ENCODE results near the gene PPP2R5C.

The PPP2R5C gene

DNA sequence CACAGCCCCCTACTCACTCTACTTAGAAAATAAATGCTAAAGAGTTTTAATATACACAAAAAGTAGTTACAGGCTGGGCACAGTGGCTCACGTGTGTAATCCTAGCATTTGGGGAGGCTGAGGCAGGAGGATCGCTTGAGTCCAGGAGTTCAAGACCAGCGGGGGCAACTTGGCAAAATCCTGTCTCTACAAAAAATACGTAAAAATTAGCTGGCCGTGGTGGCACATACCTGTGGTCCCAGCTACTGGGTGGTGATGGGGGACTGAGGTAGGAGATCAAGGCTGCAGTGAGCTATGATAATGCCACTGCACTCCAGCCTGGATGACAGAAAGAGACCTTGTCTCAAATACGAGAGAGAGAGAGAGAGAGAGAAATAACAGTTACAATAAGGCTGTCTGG lies 193.0 kb downstream of the PPP2R5C start:
- H3K4me3 ChIP-seq (ENCODE audit: low read depth, low read length) = no peak overlapping the region
- no peak overlapping the region for H3K4me2 ChIP-seq (ENCODE audit: low read length)
- H2BK120ac ChIP-seq (ENCODE audit: insufficient read depth, low read length, poor library complexity) = no peak overlapping the region
- no peaks in the 10 kb centered on the region for H3K79me2 ChIP-seq (ENCODE audit: control insufficient read depth, insufficient read depth, low read length, poor library complexity)
- no peak overlapping the region for H3K9ac ChIP-seq (ENCODE audit: low read length)
- no peaks in the 10 kb centered on the region for H3K79me1 ChIP-seq (ENCODE audit: low read length)
- DNase-seq = no peak
- no peak overlapping the region for H4K91ac ChIP-seq (ENCODE audit: low read depth, low read length)
- H2AFZ ChIP-seq (ENCODE audit: insufficient read depth, low read length, poor library complexity) = no peak overlapping the region
- no peak overlapping the region for H2BK5ac ChIP-seq (ENCODE audit: low read depth, low read length, poor library complexity)
- H2AK5ac ChIP-seq (ENCODE audit: low read length) = no peak overlapping the region
- WGBS (ENCODE audit: extremely low coverage, insufficient coverage, insufficient read length) = no CpG with 5 or more reads among the region's 6 CpGs
- no peaks in the 10 kb centered on the region for H3K9me3 ChIP-seq (ENCODE audit: insufficient read depth, low read depth, low read length)
- H3K27me3 ChIP-seq (ENCODE audit: insufficient read depth, low read length) = no peaks in the 10 kb centered on the region
- no peak overlapping the region for H4K8ac ChIP-seq (ENCODE audit: low read depth, low read length)
- H3K4ac ChIP-seq (ENCODE audit: low read depth, low read length) = no peak overlapping the region
- no peaks in the 10 kb centered on the region for H3K36me3 ChIP-seq (ENCODE audit: control insufficient read depth in 1 of 2, insufficient read depth in 2 of 2, low read length in 2 of 2)
- H3K14ac ChIP-seq (ENCODE audit: low read length) = no peak overlapping the region
- H3K23ac ChIP-seq (ENCODE audit: low read length) = no peak overlapping the region
- H3K4me1 ChIP-seq (ENCODE audit: control insufficient read depth in 1 of 2, insufficient read depth in 2 of 2, low read length in 2 of 2) = no peaks in the 10 kb centered on the region
- no peak overlapping the region for H2BK12ac ChIP-seq (ENCODE audit: low read length)
- no peak overlapping the region for H4K12ac ChIP-seq (ENCODE audit: low read depth, low read length)
- no peak overlapping the region for H3K18ac ChIP-seq (ENCODE audit: low read length)
- no peak overlapping the region for H3K27ac ChIP-seq (ENCODE audit: low read depth, low read length)

DNA sequence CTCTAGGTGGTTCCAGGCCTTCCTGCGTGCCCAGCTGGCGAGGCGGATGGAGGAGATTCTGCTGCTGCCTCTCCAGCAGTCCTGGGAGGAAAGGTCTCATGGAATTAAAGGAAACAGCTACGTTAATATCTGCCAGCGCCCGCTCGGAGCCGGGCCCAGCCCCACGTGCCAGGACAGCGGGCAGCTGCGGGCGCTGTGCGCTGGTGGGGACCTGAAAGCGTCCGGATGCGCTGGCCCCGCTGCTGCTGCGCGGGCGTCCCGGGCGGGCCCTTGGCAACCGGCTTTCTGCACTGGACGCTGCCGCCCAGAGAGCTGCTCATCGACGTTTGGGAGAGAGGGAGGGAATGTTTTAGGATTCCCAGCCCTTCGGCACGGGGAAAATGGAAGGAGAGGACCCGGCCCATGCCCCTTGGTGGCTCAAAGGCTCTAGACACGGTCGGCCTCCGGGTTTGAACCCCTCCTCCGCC lies 194.2 kb downstream of the PPP2R5C start:
- Histone ChIP-seq H4K8ac (ENCODE audit: low read depth, low read length) (no peak overlapping the region), H3K4ac (ENCODE audit: low read depth, low read length) (no peak overlapping the region), H3K23ac (ENCODE audit: low read length) (no peak overlapping the region), H2AFZ (ENCODE audit: insufficient read depth, low read length, poor library complexity) (no peak overlapping the region), H4K91ac (ENCODE audit: low read depth, low read length) (no peak overlapping the region), H2AK5ac (ENCODE audit: low read length) (no peak overlapping the region), H3K14ac (ENCODE audit: low read length) (no peak overlapping the region), H3K18ac (ENCODE audit: low read length) (no peak overlapping the region), H3K79me1 (ENCODE audit: low read length) (no peaks in the 10 kb centered on the region), H3K79me2 (ENCODE audit: control insufficient read depth, insufficient read depth, low read length, poor library complexity) (no peaks in the 10 kb centered on the region), H3K4me2 (ENCODE audit: low read length) (no peak overlapping the region), H3K4me1 (ENCODE audit: control insufficient read depth in 1 of 2, insufficient read depth in 2 of 2, low read length in 2 of 2) (no peaks in the 10 kb centered on the region), H2BK120ac (ENCODE audit: insufficient read depth, low read length, poor library complexity) (no peak overlapping the region), H3K4me3 (ENCODE audit: low read depth, low read length) (no peak overlapping the region), H3K9me3 (ENCODE audit: insufficient read depth, low read depth, low read length) (no peaks in the 10 kb centered on the region), H3K9ac (ENCODE audit: low read length) (no peak overlapping the region), H2BK12ac (ENCODE audit: low read length) (no peak overlapping the region), H2BK5ac (ENCODE audit: low read depth, low read length, poor library complexity) (no peak overlapping the region), H3K27ac (ENCODE audit: low read depth, low read length) (no peak overlapping the region), H3K36me3 (ENCODE audit: control insufficient read depth in 1 of 2, insufficient read depth in 2 of 2, low read length in 2 of 2) (no peaks in the 10 kb centered on the region), H4K12ac (ENCODE audit: low read depth, low read length) (no peak overlapping the region), H3K27me3 (ENCODE audit: insufficient read depth, low read length) (no peaks in the 10 kb centered on the region)
- DNase-seq = no peak
- WGBS (ENCODE audit: extremely low coverage, insufficient coverage, insufficient read length) = no CpG with 5 or more reads among the region's 34 CpGs

GRCh38 chr14:101956179-101956885 lies 194.8 kb downstream of the PPP2R5C start:
- Histone ChIP-seq H4K8ac (ENCODE audit: low read depth, low read length) (no peak overlapping the region), H3K79me1 (ENCODE audit: low read length) (no peaks in the 10 kb centered on the region), H3K14ac (ENCODE audit: low read length) (no peak overlapping the region), H3K9me3 (ENCODE audit: insufficient read depth, low read depth, low read length) (no peaks in the 10 kb centered on the region), H4K91ac (ENCODE audit: low read depth, low read length) (no peak overlapping the region), H2BK12ac (ENCODE audit: low read length) (no peak overlapping the region), H3K4ac (ENCODE audit: low read depth, low read length) (no peak overlapping the region), H4K12ac (ENCODE audit: low read depth, low read length) (no peak overlapping the region), H3K4me1 (ENCODE audit: control insufficient read depth in 1 of 2, insufficient read depth in 2 of 2, low read length in 2 of 2) (peaks cover 0 to 2% of the 10 kb centered on the region in 2 experiments), H3K79me2 (ENCODE audit: control insufficient read depth, insufficient read depth, low read length, poor library complexity) (no peaks in the 10 kb centered on the region), H3K23ac (ENCODE audit: low read length) (no peak overlapping the region), H3K36me3 (ENCODE audit: control insufficient read depth in 1 of 2, insufficient read depth in 2 of 2, low read length in 2 of 2) (no peaks in the 10 kb centered on the region), H3K4me3 (ENCODE audit: low read depth, low read length) (no peak overlapping the region), H3K27me3 (ENCODE audit: insufficient read depth, low read length) (no peaks in the 10 kb centered on the region), H3K4me2 (ENCODE audit: low read length) (no peak overlapping the region), H2AFZ (ENCODE audit: insufficient read depth, low read length, poor library complexity) (no peak overlapping the region), H2BK5ac (ENCODE audit: low read depth, low read length, poor library complexity) (no peak overlapping the region), H2BK120ac (ENCODE audit: insufficient read depth, low read length, poor library complexity) (no peak overlapping the region), H2AK5ac (ENCODE audit: low read length) (no peak overlapping the region), H3K18ac (ENCODE audit: low read length) (no peak overlapping the region), H3K9ac (ENCODE audit: low read length) (no peak overlapping the region), H3K27ac (ENCODE audit: low read depth, low read length) (no peak overlapping the region)
- DNase-seq = no peak
- no CpG with 5 or more reads among the region's 25 CpGs for WGBS (ENCODE audit: extremely low coverage, insufficient coverage, insufficient read length)

DNA sequence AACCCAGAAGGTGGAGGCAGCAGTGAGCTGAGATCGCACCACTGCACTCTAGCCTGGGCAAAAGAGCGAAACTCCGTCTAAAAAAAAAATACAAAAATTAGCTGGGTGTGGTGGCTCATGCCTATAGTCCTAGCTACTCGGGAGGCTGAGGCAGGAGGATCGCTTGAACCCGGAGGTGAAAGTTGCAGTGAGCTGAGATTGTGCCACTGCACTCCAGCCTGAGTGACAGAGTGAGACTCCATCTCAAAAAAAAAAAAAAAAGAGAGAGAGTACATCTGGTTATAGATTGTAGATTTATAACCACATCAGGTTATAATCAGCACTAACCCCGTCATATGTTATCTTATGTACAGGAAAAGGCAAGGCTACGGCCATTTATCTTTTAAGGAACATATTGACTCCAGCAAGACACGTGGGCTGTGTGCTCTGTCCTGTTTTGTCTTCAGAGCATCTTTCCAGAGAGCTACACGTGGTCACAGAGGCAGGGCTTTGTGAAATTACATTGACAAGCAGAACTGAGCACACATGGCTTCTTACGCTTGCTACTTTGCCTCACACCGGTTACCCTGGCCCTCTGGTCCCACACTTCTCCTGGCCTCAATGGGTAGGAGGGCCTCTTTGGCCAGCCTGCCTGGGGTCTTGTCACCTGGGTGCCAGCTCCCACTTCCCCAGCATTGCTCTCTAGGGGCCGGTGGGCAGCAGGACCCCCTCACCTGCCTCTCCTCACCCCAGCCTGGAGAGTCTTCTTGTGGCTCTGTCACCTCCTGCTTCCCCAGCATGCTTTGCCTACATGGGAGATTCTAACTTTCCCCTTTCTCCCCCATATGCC lies 196.1 kb downstream of the PPP2R5C start:
- no peak overlapping the region for H3K27ac ChIP-seq (ENCODE audit: low read depth, low read length)
- H4K91ac ChIP-seq (ENCODE audit: low read depth, low read length) = no peak overlapping the region
- H3K14ac ChIP-seq (ENCODE audit: low read length) = no peak overlapping the region
- peaks cover 3 to 8% of the 10 kb centered on the region in 2 experiments for H3K4me1 ChIP-seq (ENCODE audit: control insufficient read depth in 1 of 2, insufficient read depth in 2 of 2, low read length in 2 of 2)
- H3K27me3 ChIP-seq (ENCODE audit: insufficient read depth, low read length) = no peaks in the 10 kb centered on the region
- H2BK12ac ChIP-seq (ENCODE audit: low read length) = no peak overlapping the region
- no peak overlapping the region for H2AFZ ChIP-seq (ENCODE audit: insufficient read depth, low read length, poor library complexity)
- H3K9ac ChIP-seq (ENCODE audit: low read length) = no peak overlapping the region
- no peak overlapping the region for H3K4me3 ChIP-seq (ENCODE audit: low read depth, low read length)
- H3K23ac ChIP-seq (ENCODE audit: low read length) = no peak overlapping the region
- no peak for DNase-seq
- no peak overlapping the region for H4K8ac ChIP-seq (ENCODE audit: low read depth, low read length)
- H2AK5ac ChIP-seq (ENCODE audit: low read length) = no peak overlapping the region
- H3K4me2 ChIP-seq (ENCODE audit: low read length) = no peak overlapping the region
- H3K79me2 ChIP-seq (ENCODE audit: control insufficient read depth, insufficient read depth, low read length, poor library complexity) = no peaks in the 10 kb centered on the region
- no peak overlapping the region for H2BK5ac ChIP-seq (ENCODE audit: low read depth, low read length, poor library complexity)
- H3K79me1 ChIP-seq (ENCODE audit: low read length) = no peaks in the 10 kb centered on the region
- no peak overlapping the region for H3K4ac ChIP-seq (ENCODE audit: low read depth, low read length)
- H3K9me3 ChIP-seq (ENCODE audit: insufficient read depth, low read depth, low read length) = no peaks in the 10 kb centered on the region
- H2BK120ac ChIP-seq (ENCODE audit: insufficient read depth, low read length, poor library complexity) = no peak overlapping the region
- H4K12ac ChIP-seq (ENCODE audit: low read depth, low read length) = no peak overlapping the region
- no CpG with 5 or more reads among the region's 13 CpGs for WGBS (ENCODE audit: extremely low coverage, insufficient coverage, insufficient read length)
- H3K36me3 ChIP-seq (ENCODE audit: control insufficient read depth in 1 of 2, insufficient read depth in 2 of 2, low read length in 2 of 2) = no peaks in the 10 kb centered on the region
- H3K18ac ChIP-seq (ENCODE audit: low read length) = no peak overlapping the region
